ENCODE measurements around the gene ZIC5.
"Not testable (repeated sequence)": the region's sequence is repeated elsewhere in the genome, so short reads cannot be mapped to it uniquely, and the experiment has no call there.

ZIC5 gene

GRCh38 chr13:99949679-99950413 lies 21.7 kb downstream of the ZIC5 start:
- H3K4me3 Mint-ChIP-seq, result no peak overlapping the region
- H3K4me1 Mint-ChIP-seq (ENCODE audit: low read depth), result no peaks in the 10 kb centered on the region
- H3K27me3 Mint-ChIP-seq (ENCODE audit: low read depth), result peaks cover 76% of the 10 kb centered on the region
- H3K9me3 Mint-ChIP-seq, result no peaks in the 10 kb centered on the region
- no peaks in the 10 kb centered on the region for H3K36me3 Mint-ChIP-seq (ENCODE audit: low read depth)
- no peak overlapping the region for H3K27ac Mint-ChIP-seq

GRCh38 chr13:99948907-99949678 lies 22.5 kb downstream of the ZIC5 start:
- Mint-ChIP-seq H3K27me3 (ENCODE audit: low read depth) (peaks cover 76% of the 10 kb centered on the region), H3K9me3 (no peaks in the 10 kb centered on the region), H3K27ac (no peak overlapping the region), H3K4me1 (ENCODE audit: low read depth) (no peaks in the 10 kb centered on the region), H3K36me3 (ENCODE audit: low read depth) (no peaks in the 10 kb centered on the region), H3K4me3 (no peak overlapping the region)

GRCh38 chr13:99948411-99948810 lies 23.2 kb downstream of the ZIC5 start:
- H3K4me3 Mint-ChIP-seq, result no peak overlapping the region
- peaks cover 70% of the 10 kb centered on the region for H3K27me3 Mint-ChIP-seq (ENCODE audit: low read depth)
- no peak overlapping the region for H3K27ac Mint-ChIP-seq
- H3K4me1 Mint-ChIP-seq (ENCODE audit: low read depth), result no peaks in the 10 kb centered on the region
- H3K9me3 Mint-ChIP-seq, result no peaks in the 10 kb centered on the region
- no peaks in the 10 kb centered on the region for H3K36me3 Mint-ChIP-seq (ENCODE audit: low read depth)

- H3K36me3 Mint-ChIP-seq (ENCODE audit: low read depth), result no peaks in the 10 kb centered on the region
- H3K4me3 Mint-ChIP-seq, result no peak overlapping the region
- no peaks in the 10 kb centered on the region for H3K4me1 Mint-ChIP-seq (ENCODE audit: low read depth)
- H3K27ac Mint-ChIP-seq, result no peak overlapping the region
- H3K27me3 Mint-ChIP-seq (ENCODE audit: low read depth), result peaks cover 62% of the 10 kb centered on the region
- H3K9me3 Mint-ChIP-seq, result no peaks in the 10 kb centered on the region
Observed at GRCh38 chr13:99947666-99948065, 23.9 kb downstream of the ZIC5 start.

- H3K27ac Mint-ChIP-seq; H3K36me3 Mint-ChIP-seq (ENCODE audit: low read depth); H3K4me1 Mint-ChIP-seq (ENCODE audit: low read depth); H3K4me3 Mint-ChIP-seq; H3K9me3 Mint-ChIP-seq: not testable (repeated sequence)
- H3K27me3 Mint-ChIP-seq (ENCODE audit: low read depth), result peaks cover 48% of the 10 kb centered on the region
Observed at GRCh38 chr13:99945515-99945914, 26.1 kb downstream of the ZIC5 start.

GRCh38 chr13:99944606-99945005 lies 27.0 kb downstream of the ZIC5 start:
- no peak overlapping the region for H3K27ac Mint-ChIP-seq
- H3K27me3 Mint-ChIP-seq (ENCODE audit: low read depth), result peaks cover 39% of the 10 kb centered on the region
- no peaks in the 10 kb centered on the region for H3K36me3 Mint-ChIP-seq (ENCODE audit: low read depth)
- H3K4me3 Mint-ChIP-seq, result no peak overlapping the region
- H3K4me1 Mint-ChIP-seq (ENCODE audit: low read depth), result no peaks in the 10 kb centered on the region
- no peaks in the 10 kb centered on the region for H3K9me3 Mint-ChIP-seq

GRCh38 chr13:99944102-99944501 lies 27.5 kb downstream of the ZIC5 start:
- Mint-ChIP-seq H3K27me3 (ENCODE audit: low read depth) (peaks cover 34% of the 10 kb centered on the region), H3K4me1 (ENCODE audit: low read depth) (no peaks in the 10 kb centered on the region), H3K4me3 (no peak overlapping the region), H3K36me3 (ENCODE audit: low read depth) (no peaks in the 10 kb centered on the region), H3K27ac (no peak overlapping the region), H3K9me3 (no peaks in the 10 kb centered on the region)

- Mint-ChIP-seq H3K27me3 (ENCODE audit: low read depth) (peaks cover 22% of the 10 kb centered on the region), H3K9me3 (no peaks in the 10 kb centered on the region), H3K36me3 (ENCODE audit: low read depth) (no peaks in the 10 kb centered on the region), H3K27ac (no peak overlapping the region), H3K4me3 (no peak overlapping the region), H3K4me1 (ENCODE audit: low read depth) (no peaks in the 10 kb centered on the region)
Observed at GRCh38 chr13:99941911-99942310, 29.7 kb downstream of the ZIC5 start.

GRCh38 chr13:99941086-99941485 lies 30.5 kb downstream of the ZIC5 start:
- H3K4me1 Mint-ChIP-seq (ENCODE audit: low read depth), result no peaks in the 10 kb centered on the region
- no peak overlapping the region for H3K27ac Mint-ChIP-seq
- H3K4me3 Mint-ChIP-seq, result no peak overlapping the region
- no peaks in the 10 kb centered on the region for H3K36me3 Mint-ChIP-seq (ENCODE audit: low read depth)
- no peaks in the 10 kb centered on the region for H3K9me3 Mint-ChIP-seq
- peaks cover 17% of the 10 kb centered on the region for H3K27me3 Mint-ChIP-seq (ENCODE audit: low read depth)

GRCh38 chr13:99938635-99939034 lies 32.9 kb downstream of the ZIC5 start:
- Mint-ChIP-seq H3K4me3 (no peak overlapping the region), H3K4me1 (ENCODE audit: low read depth) (no peaks in the 10 kb centered on the region), H3K27me3 (ENCODE audit: low read depth) (peaks cover 16% of the 10 kb centered on the region), H3K9me3 (no peaks in the 10 kb centered on the region), H3K36me3 (ENCODE audit: low read depth) (no peaks in the 10 kb centered on the region), H3K27ac (no peak overlapping the region)

- Mint-ChIP-seq H3K9me3 (no peaks in the 10 kb centered on the region), H3K4me1 (ENCODE audit: low read depth) (no peaks in the 10 kb centered on the region), H3K36me3 (ENCODE audit: low read depth) (no peaks in the 10 kb centered on the region), H3K4me3 (no peak overlapping the region), H3K27ac (no peak overlapping the region), H3K27me3 (ENCODE audit: low read depth) (peaks cover 13% of the 10 kb centered on the region)
Observed at GRCh38 chr13:99935772-99936171, 35.8 kb downstream of the ZIC5 start.

GRCh38 chr13:99932912-99933311 lies 38.7 kb downstream of the ZIC5 start:
- Mint-ChIP-seq H3K9me3 (no peaks in the 10 kb centered on the region), H3K27ac (no peak overlapping the region), H3K4me1 (ENCODE audit: low read depth) (no peaks in the 10 kb centered on the region), H3K4me3 (no peak overlapping the region), H3K27me3 (ENCODE audit: low read depth) (peaks cover 13% of the 10 kb centered on the region), H3K36me3 (ENCODE audit: low read depth) (no peaks in the 10 kb centered on the region)

- Mint-ChIP-seq H3K27me3 (ENCODE audit: low read depth) (peaks cover 9% of the 10 kb centered on the region), H3K4me1 (ENCODE audit: low read depth) (no peaks in the 10 kb centered on the region), H3K4me3 (no peak overlapping the region), H3K36me3 (ENCODE audit: low read depth) (no peaks in the 10 kb centered on the region), H3K27ac (no peak overlapping the region), H3K9me3 (no peaks in the 10 kb centered on the region)
Observed at GRCh38 chr13:99930925-99931324, 40.6 kb downstream of the ZIC5 start.

- H3K4me1 Mint-ChIP-seq (ENCODE audit: low read depth), result no peaks in the 10 kb centered on the region
Observed at GRCh38 chr13:99929866-99930265, 41.7 kb downstream of the ZIC5 start.

GRCh38 chr13:99926014-99926731 lies 45.4 kb downstream of the ZIC5 start:
- Mint-ChIP-seq H3K9me3 (peaks cover 4% of the 10 kb centered on the region), H3K27me3 (ENCODE audit: low read depth) (peaks cover 14% of the 10 kb centered on the region), H3K27ac (no peak overlapping the region), H3K4me3 (no peak overlapping the region), H3K36me3 (ENCODE audit: low read depth) (no peaks in the 10 kb centered on the region), H3K4me1 (ENCODE audit: low read depth) (no peaks in the 10 kb centered on the region)

More at GRCh38 chr13:99929866-99930265, 41.7 kb downstream of the ZIC5 start:
- Mint-ChIP-seq H3K4me3 (no peak overlapping the region), H3K27me3 (ENCODE audit: low read depth) (peaks cover 9% of the 10 kb centered on the region), H3K9me3 (no peaks in the 10 kb centered on the region), H3K27ac (no peak overlapping the region), H3K36me3 (ENCODE audit: low read depth) (no peaks in the 10 kb centered on the region)
